RPMI7951 (cell line): Measurements from ENCODE around the gene PINK1. TPM values are rescaled to one million over a fixed set of nuclear protein-coding genes. Genes with fewer than 3 reads are reported as not detected.
"Not testable (repeated sequence)": the region's sequence is repeated elsewhere in the genome, so short reads cannot be mapped to it uniquely, and the experiment has no call there.

ENCODE experiments used
- DNase-seq: peaks from one replicate; pipeline ENCODE4 v3.0.0-alpha.2; 2012; ENCODE audit warnings: low read depth
- total RNA-seq: library from RNA; depleted of rRNA; stranded (reverse); fragments of >200 nt; shearing (Covaris generic); gene quantifications from 2 replicates; pipeline ENCODE4 v1.2.3, GENCODE V29; 2014; rRNA removed

The PINK1 gene
- 52.0 and 57.2 TPM in 2 replicates for total RNA-seq

- DNase-seq: peak; percentile 65
Measured at GRCh38 chr1:20633190-20634064, at the start of gene PINK1. PINK1 (plus strand) TSS chr1:20633458; CDS start chr1:20633549, 91 bp downstream.

- DNase-seq: peak; percentile 55
Measured at GRCh38 chr1:20584890-20585289, 48.4 kb upstream of the PINK1 start.

GRCh38 chr1:20586953-20587660 is 46.2 kb upstream of the PINK1 start:
- no peak for DNase-seq

GRCh38 chr1:20587661-20588053 is 45.6 kb upstream of the PINK1 start:
- peak; percentile 72 for DNase-seq

GRCh38 chr1:20588634-20589225 is 44.5 kb upstream of the PINK1 start, which contains the start of gene CDA:
CDA (plus strand) TSS chr1:20589097; CDS start chr1:20589130, 33 bp downstream.
- peak; percentile 52 for DNase-seq

GRCh38 chr1:20589331-20590278 is 43.7 kb upstream of the PINK1 start:
- peak; percentile 64 for DNase-seq

- peak; percentile 77 for DNase-seq
Measured at GRCh38 chr1:20590306-20590777, 42.9 kb upstream of the PINK1 start.

GRCh38 chr1:20593756-20594155 is 39.5 kb upstream of the PINK1 start:
- no peak for DNase-seq

- DNase-seq: no peak
Measured at GRCh38 chr1:20594746-20595145, 38.5 kb upstream of the PINK1 start.

- no peak for DNase-seq
Measured at GRCh38 chr1:20596106-20596505, 37.2 kb upstream of the PINK1 start.

- no peak for DNase-seq
Measured at GRCh38 chr1:20597650-20598049, 35.6 kb upstream of the PINK1 start.

- DNase-seq: no peak
Measured at GRCh38 chr1:20600156-20600555, 33.1 kb upstream of the PINK1 start.

GRCh38 chr1:20601129-20601825 is 32.0 kb upstream of the PINK1 start:
- DNase-seq: peak; percentile 52

- DNase-seq: peak; percentile 81
Measured at GRCh38 chr1:20602851-20603450, 30.3 kb upstream of the PINK1 start.

- peak; percentile 93 for DNase-seq
Measured at GRCh38 chr1:20603504-20604464, 29.5 kb upstream of the PINK1 start.

- DNase-seq: peak; percentile 60
Measured at GRCh38 chr1:20604678-20605077, 28.6 kb upstream of the PINK1 start.

GRCh38 chr1:20606801-20607570 is 26.3 kb upstream of the PINK1 start:
- not testable (repeated sequence) for DNase-seq

GRCh38 chr1:20609541-20609940 is 23.7 kb upstream of the PINK1 start:
- DNase-seq: no peak
